ENCODE results near the gene VKORC1. TPM values are rescaled to one million over a fixed set of nuclear protein-coding genes. Genes with fewer than 3 reads are reported as not detected.

The VKORC1 gene
- total and polyA plus RNA-seq, 8 donors: 62.0 to 102 (median 64.8) TPM

GRCh38 chr16:31082368-31083045 lies 12.1 kb downstream of the VKORC1 start:
- Histone ChIP-seq H3K27me3 (no peaks in the 10 kb centered on the region), H3K9me3 (no peaks in the 10 kb centered on the region), H3K4me3 (no peak overlapping the region), H3K36me3 (peaks cover 0 to 99% of the 10 kb centered on the region in 2 donors), H3K27ac (no peak overlapping the region), H3K4me1 (peaks cover 0 to 28% of the 10 kb centered on the region in 2 donors)
- ATAC-seq: no peak
- no peak for DNase-seq
- intact Hi-C loops (cut with DNase I): no loop called here
- no peak for TF ChIP-seq CTCF (IDR thresholded peaks at IDR 0.05)

- Histone ChIP-seq H3K4me3 (no peak overlapping the region), H3K36me3 (peaks cover 0 to 99% of the 10 kb centered on the region in 2 donors), H3K27ac (peak overlapping the region in 1 of 2 donors; percentile 5), H3K9me3 (no peaks in the 10 kb centered on the region), H3K4me1 (peaks cover 0 to 28% of the 10 kb centered on the region in 2 donors), H3K27me3 (no peaks in the 10 kb centered on the region)
- DNase-seq (no peak), ATAC-seq (no peak)
- intact Hi-C loops (cut with DNase I): no loop called here
- no peak for TF ChIP-seq CTCF (IDR thresholded peaks at IDR 0.05)
Measured at GRCh38 chr16:31081428-31082351, 12.9 kb downstream of the VKORC1 start.

- TF ChIP-seq CTCF (IDR thresholded peaks at IDR 0.05): no peak
- intact Hi-C loops (cut with DNase I): no loop called here
- Histone ChIP-seq H3K27ac (no peak overlapping the region), H3K27me3 (no peaks in the 10 kb centered on the region), H3K36me3 (peaks cover 0 to 99% of the 10 kb centered on the region in 2 donors), H3K4me3 (no peak overlapping the region), H3K4me1 (peaks cover 0 to 28% of the 10 kb centered on the region in 2 donors), H3K9me3 (no peaks in the 10 kb centered on the region)
- DNase-seq: no peak
- no peak for ATAC-seq
Measured at GRCh38 chr16:31080756-31081419, 13.7 kb downstream of the VKORC1 start.

DNA sequence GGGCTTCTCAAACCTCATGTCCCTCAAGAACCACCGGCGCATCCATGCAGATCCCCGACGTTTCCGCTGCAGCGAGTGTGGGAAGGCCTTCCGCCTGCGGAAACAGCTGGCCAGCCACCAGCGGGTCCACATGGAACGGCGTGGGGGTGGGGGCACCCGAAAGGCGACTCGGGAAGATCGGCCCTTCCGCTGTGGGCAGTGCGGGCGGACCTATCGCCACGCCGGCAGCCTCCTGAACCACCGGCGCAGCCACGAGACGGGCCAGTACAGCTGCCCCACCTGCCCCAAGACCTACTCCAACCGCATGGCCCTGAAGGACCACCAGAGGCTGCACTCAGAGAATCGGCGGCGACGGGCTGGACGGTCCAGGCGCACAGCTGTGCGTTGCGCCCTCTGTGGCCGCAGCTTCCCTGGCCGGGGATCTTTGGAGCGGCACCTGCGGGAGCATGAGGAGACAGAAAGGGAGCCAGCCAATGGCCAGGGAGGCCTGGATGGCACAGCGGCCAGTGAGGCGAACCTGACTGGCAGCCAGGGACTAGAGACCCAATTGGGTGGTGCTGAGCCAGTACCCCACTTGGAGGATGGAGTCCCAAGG lies 14.5 kb downstream of the VKORC1 start:
- Histone ChIP-seq H3K36me3 (peaks cover 0 to 92% of the 10 kb centered on the region in 2 donors), H3K4me3 (no peak overlapping the region), H3K27me3 (no peaks in the 10 kb centered on the region), H3K9me3 (no peaks in the 10 kb centered on the region), H3K27ac (no peak overlapping the region), H3K4me1 (peaks cover 3 to 35% of the 10 kb centered on the region in 2 donors)
- intact Hi-C loops (cut with DNase I): no loop called here
- TF ChIP-seq CTCF (IDR thresholded peaks at IDR 0.05): no peak
- no peak for ATAC-seq
- no peak for DNase-seq
